Measurements from ENCODE around the gene IFNGR2.
"Not testable (repeated sequence)": the region's sequence is repeated elsewhere in the genome, so short reads cannot be mapped to it uniquely, and the experiment has no call there.

IFNGR2 gene

GRCh38 chr21:33403128-33403785 is at the start of gene IFNGR2:
TSS of gene IFNGR2 (plus strand) at chr21:33403413. CDS start at chr21:33403544, 131 bp downstream.
- DNase-seq (ENCODE audit: low read depth), result no peak

- no peak for DNase-seq (ENCODE audit: low read depth)
Observed at GRCh38 chr21:33355355-33355754, 47.9 kb upstream of the IFNGR2 start.

GRCh38 chr21:33355996-33356395 is 47.2 kb upstream of the IFNGR2 start:
- DNase-seq (ENCODE audit: low read depth), result no peak

GRCh38 chr21:33357177-33357576 is 46.0 kb upstream of the IFNGR2 start:
- DNase-seq (ENCODE audit: low read depth), result no peak

- no peak for DNase-seq (ENCODE audit: low read depth)
Observed at GRCh38 chr21:33359446-33359845, 43.8 kb upstream of the IFNGR2 start.

GRCh38 chr21:33360281-33360680 is 42.9 kb upstream of the IFNGR2 start:
- peak; percentile 27 for DNase-seq (ENCODE audit: low read depth)

GRCh38 chr21:33360881-33361602 is 42.2 kb upstream of the IFNGR2 start:
- peak; percentile 44 for DNase-seq (ENCODE audit: low read depth)

- no peak for DNase-seq (ENCODE audit: low read depth)
Observed at GRCh38 chr21:33362044-33362555, 41.1 kb upstream of the IFNGR2 start.

GRCh38 chr21:33363911-33364609 is 39.2 kb upstream of the IFNGR2 start:
- not testable (repeated sequence) for DNase-seq (ENCODE audit: low read depth)

GRCh38 chr21:33364830-33365229 is 38.4 kb upstream of the IFNGR2 start:
- no peak for DNase-seq (ENCODE audit: low read depth)

- DNase-seq (ENCODE audit: low read depth), result no peak
Observed at GRCh38 chr21:33367309-33367973, 35.8 kb upstream of the IFNGR2 start.

GRCh38 chr21:33368124-33368523 is 35.1 kb upstream of the IFNGR2 start:
- DNase-seq (ENCODE audit: low read depth), result no peak

GRCh38 chr21:33368576-33368975 is 34.6 kb upstream of the IFNGR2 start:
- DNase-seq (ENCODE audit: low read depth), result no peak

GRCh38 chr21:33369586-33369985 is 33.6 kb upstream of the IFNGR2 start:
- no peak for DNase-seq (ENCODE audit: low read depth)

- no peak for DNase-seq (ENCODE audit: low read depth)
Observed at GRCh38 chr21:33370305-33370704, 32.9 kb upstream of the IFNGR2 start.

- DNase-seq (ENCODE audit: low read depth), result no peak
Observed at GRCh38 chr21:33371366-33371765, 31.8 kb upstream of the IFNGR2 start.

- no peak for DNase-seq (ENCODE audit: low read depth)
Observed at GRCh38 chr21:33372582-33372981, 30.6 kb upstream of the IFNGR2 start.

GRCh38 chr21:33373451-33373850 is 29.8 kb upstream of the IFNGR2 start:
- DNase-seq (ENCODE audit: low read depth), result no peak

- DNase-seq (ENCODE audit: low read depth), result no peak
Observed at GRCh38 chr21:33374080-33374449, 29.1 kb upstream of the IFNGR2 start.

- DNase-seq (ENCODE audit: low read depth), result no peak
Observed at GRCh38 chr21:33374450-33375096, 28.6 kb upstream of the IFNGR2 start.

GRCh38 chr21:33375101-33375644 is 28.0 kb upstream of the IFNGR2 start:
- DNase-seq (ENCODE audit: low read depth), result no peak
